Cardiac atrium fibroblast (primary cell): Measurements from ENCODE around the gene RIT1. TPM values are rescaled to one million over a fixed set of nuclear protein-coding genes. Genes with fewer than 3 reads are reported as not detected.

Experiments used
- total RNA-seq: library from RNA; depleted of rRNA; stranded (reverse); fragments of >200 nt; gene quantifications from 2 replicates; pipeline ENCODE4 v1.2.3, GENCODE V29; 2015

The RIT1 gene
- 13.5 and 24.3 TPM in 2 replicates for total RNA-seq

GRCh38 chr1:155911156-155912055 lies at the start of gene RIT1:
TSS of gene RIT1 (minus strand) at chr1:155911349. CDS start at chr1:155910761, 588 bp downstream.

GRCh38 chr1:155940993-155941844 lies 30.1 kb upstream of the RIT1 start, which contains the start of gene RXFP4:
TSS of gene RXFP4 (plus strand) at chr1:155941638. CDS start at chr1:155941710, 72 bp downstream.

GRCh38 chr1:155934097-155934935 lies 23.2 kb upstream of the RIT1 start, which contains the start of gene KHDC4:
TSS of gene KHDC4 (minus strand) at chr1:155934413. CDS start at chr1:155934373, 40 bp downstream.

GRCh38 chr1:155859234-155859829 lies 51.8 kb downstream of the RIT1 start, which contains the start of gene SYT11:
TSS of gene SYT11 (plus strand) at chr1:155859567. CDS start at chr1:155859762, 195 bp downstream.

GRCh38 chr1:155856975-155857930 lies 53.9 kb downstream of the RIT1 start, which contains the start of gene GON4L:
TSS of gene GON4L (minus strand) at chr1:155857214. CDS start at chr1:155853780, 3,434 bp downstream.

Other genes with a start within 250 kb of the RIT1 start
- gene YY1AP1, start 222.6 kb downstream of the RIT1 start, total RNA-seq: 32.5 and 46.5 TPM in 2 replicates
- 77.6 and 112 TPM in 2 replicates for gene DAP3, start 222.3 kb downstream of the RIT1 start, total RNA-seq
- 17.8 and 19.5 TPM in 2 replicates for gene GON4L, start 54.1 kb downstream of the RIT1 start, total RNA-seq
- gene SYT11, start 51.8 kb downstream of the RIT1 start, total RNA-seq: 6.0 and 9.6 TPM in 2 replicates
- gene KHDC4, start 23.1 kb upstream of the RIT1 start, total RNA-seq: 15.1 and 21.3 TPM in 2 replicates
- gene RXFP4, start 30.3 kb upstream of the RIT1 start, total RNA-seq: not detected in 2 replicates
- gene ARHGEF2, start 67.2 kb upstream of the RIT1 start, total RNA-seq: 97.9 and 106 TPM in 2 replicates
- gene SSR2, start 109.6 kb upstream of the RIT1 start, total RNA-seq: 543 and 603 TPM in 2 replicates
- 13.5 and 21.9 TPM in 2 replicates for gene UBQLN4, start 142.4 kb upstream of the RIT1 start, total RNA-seq
- gene LAMTOR2, start 143.4 kb upstream of the RIT1 start, total RNA-seq: 57.0 and 75.0 TPM in 2 replicates
- not detected in 2 replicates for gene RAB25, start 149.8 kb upstream of the RIT1 start, total RNA-seq
- gene MEX3A, start 171.1 kb upstream of the RIT1 start, total RNA-seq: 0.18 and 0.81 TPM in 2 replicates
- gene LMNA, start 203.4 kb upstream of the RIT1 start, total RNA-seq: 661 and 681 TPM in 2 replicates
- gene SEMA4A, start 242.2 kb upstream of the RIT1 start, total RNA-seq: 0.54 TPM in 1 of 2 replicates, not detected in the other